Progenitor cell of endocrine pancreas (in vitro differentiated cells): Measurements from ENCODE around the gene DOCK2. TPM values are rescaled to one million over a fixed set of nuclear protein-coding genes. Genes with fewer than 3 reads are reported as not detected.

Experiments
- DNase-seq: peaks from one replicate; pipeline ENCODE4 v3.0.0; 2021; ENCODE audit warnings: low spot score; ENCODE audit not compliant: unreplicated experiment
- H3K27ac Mint-ChIP-seq: 2 replicates; pipeline ENCODE4 v1.8.0; 2021; ENCODE audit warnings: mild to moderate bottlenecking, moderate library complexity, mixed read lengths
- H3K27me3 Mint-ChIP-seq: 2 replicates; pipeline ENCODE4 v1.8.0; 2021; ENCODE audit warnings: mixed read lengths
- H3K36me3 Mint-ChIP-seq: 2 replicates; pipeline ENCODE4 v1.8.0; 2022; ENCODE audit warnings: mixed read lengths; ENCODE audit not compliant: insufficient read depth
- H3K4me1 Mint-ChIP-seq: 2 replicates; pipeline ENCODE4 v1.8.0; 2021; ENCODE audit warnings: low read depth, mixed read lengths
- H3K4me3 Mint-ChIP-seq: 2 replicates; pipeline ENCODE4 v1.8.0; 2021; ENCODE audit warnings: low read depth, mild to moderate bottlenecking, moderate library complexity, mixed read lengths
- H3K9me3 Mint-ChIP-seq: 2 replicates; pipeline ENCODE4 v1.8.0; 2021; ENCODE audit warnings: low read depth, mixed read lengths
- CTCF ChIP-seq: fragments of 200-600 bp; sonication (generic); IDR thresholded peaks from one replicate; pipeline ENCODE4 v1.5.0; 2021; ENCODE audit warnings: antibody characterized with exemption, mild to moderate bottlenecking; ENCODE audit not compliant: unreplicated experiment
- total RNA-seq: library from RNA; stranded (reverse); gene quantifications from 2 replicates; pipeline ENCODE4 v1.2.1, GENCODE V29; 2021

The DOCK2 gene
- total RNA-seq, 1 donor from 2014 or later: not detected

- Mint-ChIP-seq H3K9me3 (no peaks in the 10 kb centered on the region), H3K27ac (no peak overlapping the region), H3K4me1 (peaks cover 6% of the 10 kb centered on the region), H3K27me3 (peaks cover 23% of the 10 kb centered on the region), H3K36me3 (no peaks in the 10 kb centered on the region), H3K4me3 (no peak overlapping the region)
- no peak for DNase-seq
- no peak for TF ChIP-seq CTCF
Observed at GRCh38 chr5:169943026-169943425, 306.0 kb downstream of the DOCK2 start.

GRCh38 chr5:169944115-169944514, 307.0 kb downstream of the DOCK2 start:
- Mint-ChIP-seq H3K4me1 (peaks cover 6% of the 10 kb centered on the region), H3K27me3 (peaks cover 27% of the 10 kb centered on the region), H3K27ac (no peak overlapping the region)

GRCh38 chr5:169944922-169945680, 308.0 kb downstream of the DOCK2 start:
- TF ChIP-seq CTCF: no peak
- DNase-seq: no peak
- Mint-ChIP-seq H3K27me3 (peaks cover 27% of the 10 kb centered on the region), H3K4me3 (no peak overlapping the region), H3K27ac (no peak overlapping the region), H3K4me1 (peaks cover 6% of the 10 kb centered on the region), H3K36me3 (no peaks in the 10 kb centered on the region), H3K9me3 (no peaks in the 10 kb centered on the region)

More at GRCh38 chr5:169944115-169944514, 307.0 kb downstream of the DOCK2 start:
- TF ChIP-seq CTCF: no peak
- Mint-ChIP-seq H3K36me3 (no peaks in the 10 kb centered on the region), H3K4me3 (no peak overlapping the region), H3K9me3 (no peaks in the 10 kb centered on the region)
- no peak for DNase-seq

- H3K27ac Mint-ChIP-seq: no peak overlapping the region
- no peak for DNase-seq
- H3K27me3 Mint-ChIP-seq: peaks cover 31% of the 10 kb centered on the region
- no peaks in the 10 kb centered on the region for H3K9me3 Mint-ChIP-seq
- peaks cover 6% of the 10 kb centered on the region for H3K4me1 Mint-ChIP-seq
- TF ChIP-seq CTCF: no peak
- no peaks in the 10 kb centered on the region for H3K36me3 Mint-ChIP-seq
- H3K4me3 Mint-ChIP-seq: no peak overlapping the region
Observed at GRCh38 chr5:169945831-169946261, 308.8 kb downstream of the DOCK2 start.

GRCh38 chr5:169946743-169947295, 309.7 kb downstream of the DOCK2 start:
- no peak overlapping the region for H3K27ac Mint-ChIP-seq
- H3K4me1 Mint-ChIP-seq: peaks cover 6% of the 10 kb centered on the region
- H3K27me3 Mint-ChIP-seq: peaks cover 37% of the 10 kb centered on the region
- TF ChIP-seq CTCF: no peak
- H3K9me3 Mint-ChIP-seq: no peaks in the 10 kb centered on the region
- H3K36me3 Mint-ChIP-seq: no peaks in the 10 kb centered on the region
- H3K4me3 Mint-ChIP-seq: no peak overlapping the region
- no peak for DNase-seq
